Measurements from ENCODE around the gene GCA. TPM values are rescaled to one million over a fixed set of nuclear protein-coding genes. Genes with fewer than 3 reads are reported as not detected.
A peak's percentile ranks its signal among the peaks of the same experiment; 100 is the strongest.

GCA gene
- total RNA-seq, 1 donor from 2014 or later = 11.3 TPM

- H3K36me3 Mint-ChIP-seq (ENCODE audit: low read depth) = no peaks in the 10 kb centered on the region
- peaks cover 6% of the 10 kb centered on the region for H3K4me1 Mint-ChIP-seq
- H3K9me3 Mint-ChIP-seq = peaks cover 3% of the 10 kb centered on the region
- no peak for TF ChIP-seq CTCF (conservative IDR thresholded peaks at IDR 0.05)
- peaks cover 55% of the 10 kb centered on the region for H3K27me3 Mint-ChIP-seq (ENCODE audit: low read depth)
- no peak for DNase-seq (ENCODE audit: low read depth, low spot score)
- H3K4me3 Mint-ChIP-seq = no peak overlapping the region
- no peak overlapping the region for H3K27ac Mint-ChIP-seq (ENCODE audit: unreplicated experiment)
These were observed 28.0 kb upstream of the GCA start for GRCh38 chr2:162315938-162316337.

GRCh38 chr2:162316590-162316989 is 27.3 kb upstream of the GCA start:
- no peak overlapping the region for H3K27ac Mint-ChIP-seq (ENCODE audit: unreplicated experiment)

GRCh38 chr2:162317058-162317742 is 26.7 kb upstream of the GCA start:
- Mint-ChIP-seq H3K27ac (ENCODE audit: unreplicated experiment) (no peak overlapping the region), H3K36me3 (ENCODE audit: low read depth) (no peaks in the 10 kb centered on the region), H3K4me3 (peak overlapping the region; percentile 57), H3K27me3 (ENCODE audit: low read depth) (peaks cover 47% of the 10 kb centered on the region), H3K9me3 (peaks cover 3% of the 10 kb centered on the region), H3K4me1 (peaks cover 6% of the 10 kb centered on the region)
- no peak for TF ChIP-seq CTCF (conservative IDR thresholded peaks at IDR 0.05)
- no peak for DNase-seq (ENCODE audit: low read depth, low spot score)

More at GRCh38 chr2:162316590-162316989, 27.3 kb upstream of the GCA start:
- no peaks in the 10 kb centered on the region for H3K36me3 Mint-ChIP-seq (ENCODE audit: low read depth)
- H3K4me3 Mint-ChIP-seq = peak overlapping the region; percentile 47
- DNase-seq (ENCODE audit: low read depth, low spot score) = no peak
- H3K27me3 Mint-ChIP-seq (ENCODE audit: low read depth) = peaks cover 53% of the 10 kb centered on the region
- H3K9me3 Mint-ChIP-seq = peaks cover 3% of the 10 kb centered on the region
- peaks cover 6% of the 10 kb centered on the region for H3K4me1 Mint-ChIP-seq
- no peak for TF ChIP-seq CTCF (conservative IDR thresholded peaks at IDR 0.05)

- Mint-ChIP-seq H3K9me3 (peaks cover 3% of the 10 kb centered on the region), H3K36me3 (ENCODE audit: low read depth) (no peaks in the 10 kb centered on the region), H3K4me3 (peak overlapping the region; percentile 86), H3K27ac (ENCODE audit: unreplicated experiment) (no peak overlapping the region), H3K27me3 (ENCODE audit: low read depth) (peaks cover 42% of the 10 kb centered on the region), H3K4me1 (peaks cover 6% of the 10 kb centered on the region)
- no peak for TF ChIP-seq CTCF (conservative IDR thresholded peaks at IDR 0.05)
- no peak for DNase-seq (ENCODE audit: low read depth, low spot score)
These were observed 26.0 kb upstream of the GCA start for GRCh38 chr2:162317861-162318327.

DNA sequence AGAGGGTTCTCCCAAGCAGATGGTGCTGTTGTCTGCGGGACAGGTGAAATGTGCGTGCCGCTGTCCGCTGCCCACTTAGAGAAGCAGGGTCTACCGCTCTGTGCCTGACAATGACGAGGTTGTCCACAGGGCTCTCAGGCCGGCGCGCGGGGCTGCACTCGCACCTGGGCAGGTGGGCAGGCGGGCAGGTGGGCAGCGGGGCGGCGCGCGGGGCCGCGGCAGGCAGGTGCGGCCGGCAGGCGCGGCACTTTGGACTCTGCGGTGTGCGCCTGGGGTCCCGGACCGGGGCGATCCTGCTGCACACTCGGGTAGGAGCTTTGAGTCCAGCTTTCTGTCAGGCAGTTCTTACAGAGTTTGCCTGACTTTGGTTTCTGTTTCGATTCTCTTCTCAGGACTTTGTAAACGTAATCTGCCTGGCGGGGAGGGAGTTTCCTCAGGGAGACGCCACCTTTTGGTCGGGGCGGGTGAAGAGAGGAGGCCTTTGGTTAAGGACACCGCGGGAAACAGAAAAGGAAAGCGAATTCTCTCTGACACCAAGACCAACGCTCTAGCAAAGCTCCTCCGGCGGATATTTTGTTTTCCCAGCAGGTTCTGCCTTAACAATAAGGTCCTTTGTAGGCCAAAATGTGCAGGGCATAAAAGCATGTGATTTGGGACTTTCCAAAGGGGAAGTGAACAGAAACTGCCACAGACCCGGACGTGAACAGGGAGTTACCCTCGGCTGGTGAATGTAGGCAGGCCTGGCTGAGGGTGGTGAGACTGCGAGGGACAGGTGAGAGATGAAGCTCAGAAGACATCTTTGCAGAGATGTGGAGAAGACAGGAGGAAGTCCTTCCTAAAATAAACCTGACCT is 25.4 kb upstream of the GCA start, which contains the start of gene IFIH1:
IFIH1 (minus strand) TSS at position 357 of the 853 bp plus-strand sequence. CDS start 377 bp downstream, outside the sequence.
- no peak for TF ChIP-seq CTCF (conservative IDR thresholded peaks at IDR 0.05)
- H3K36me3 Mint-ChIP-seq (ENCODE audit: low read depth) = no peaks in the 10 kb centered on the region
- peaks cover 3% of the 10 kb centered on the region for H3K9me3 Mint-ChIP-seq
- H3K4me3 Mint-ChIP-seq = peak within 1 kb of the TSS; percentile 86
- DNase-seq (ENCODE audit: low read depth, low spot score) = peak; percentile 34
- peaks cover 42% of the 10 kb centered on the region for H3K27me3 Mint-ChIP-seq (ENCODE audit: low read depth)
- peak within 1 kb of the TSS; percentile 81 for H3K27ac Mint-ChIP-seq (ENCODE audit: unreplicated experiment)
- peaks cover 6% of the 10 kb centered on the region for H3K4me1 Mint-ChIP-seq
